ENCODE measurements around the gene MYO1A. TPM values are rescaled to one million over a fixed set of nuclear protein-coding genes. Genes with fewer than 3 reads are reported as not detected.

MYO1A gene
- total RNA-seq, 2 donors from 2014 or later = 0.09 to 0.13 TPM

GRCh38 chr12:57004651-57005050 lies 45.3 kb downstream of the MYO1A start:
- intact Hi-C loops (cut with DNase I) = loop anchor here in 1 of 2 donors (5.0 kb wide), 1 partner anchor 247 kb away; no protein-coding TSS in a partner anchor
- DNase-seq = no peak
- ATAC-seq = no peak

GRCh38 chr12:57003395-57003794 lies 46.5 kb downstream of the MYO1A start:
- no peak for ATAC-seq
- intact Hi-C loops (cut with DNase I) = loop anchor here in 1 of 2 donors (5.0 kb wide), 1 partner anchor 246 kb away; no protein-coding TSS in a partner anchor
- no peak for DNase-seq

- DNase-seq (peak; percentile 78), ATAC-seq (peak; percentile 43 to 57)
- intact Hi-C loops (cut with DNase I) = loop anchor here in 1 of 2 donors (5.0 kb wide), 1 partner anchor 244 kb away; no protein-coding TSS in a partner anchor
These were observed 48.5 kb downstream of the MYO1A start for GRCh38 chr12:57001448-57001906.

GRCh38 chr12:57000393-57000792 lies 49.5 kb downstream of the MYO1A start:
- DNase-seq (no peak), ATAC-seq (no peak)
- intact Hi-C loops (cut with DNase I) = loop anchor here in 1 of 2 donors (5.0 kb wide), 1 partner anchor 243 kb away; no protein-coding TSS in a partner anchor

- intact Hi-C loops (cut with DNase I) = no loop called here
These were observed 50.5 kb downstream of the MYO1A start for GRCh38 chr12:56999456-56999855.

GRCh38 chr12:56998981-56999380 lies 50.9 kb downstream of the MYO1A start:
- no peak for ATAC-seq
- intact Hi-C loops (cut with DNase I) = no loop called here
- no peak for DNase-seq

More at GRCh38 chr12:56999456-56999855, 50.5 kb downstream of the MYO1A start:
- DNase-seq (no peak), ATAC-seq (no peak)

GRCh38 chr12:56998316-56998715 lies 51.6 kb downstream of the MYO1A start:
- intact Hi-C loops (cut with DNase I) = no loop called here
- no peak for ATAC-seq

GRCh38 chr12:56996793-56997545 lies 53.0 kb downstream of the MYO1A start:
- DNase-seq (no peak), ATAC-seq (peak; percentile 5 to 32)
- intact Hi-C loops (cut with DNase I) = no loop called here

More at GRCh38 chr12:56998316-56998715, 51.6 kb downstream of the MYO1A start:
- no peak for DNase-seq

GRCh38 chr12:56995930-56996496 lies 53.9 kb downstream of the MYO1A start:
- no peak for ATAC-seq
- no peak for DNase-seq
- intact Hi-C loops (cut with DNase I) = no loop called here

GRCh38 chr12:56995201-56995929 lies 54.6 kb downstream of the MYO1A start:
- DNase-seq (no peak), ATAC-seq (no peak)
- intact Hi-C loops (cut with DNase I) = no loop called here

- DNase-seq = no peak
- intact Hi-C loops (cut with DNase I) = no loop called here
- no peak for ATAC-seq
These were observed 55.6 kb downstream of the MYO1A start for GRCh38 chr12:56994231-56994746.

GRCh38 chr12:56993346-56993745 lies 56.6 kb downstream of the MYO1A start:
- intact Hi-C loops (cut with DNase I) = no loop called here

GRCh38 chr12:56991319-56992246 lies 58.3 kb downstream of the MYO1A start:
- intact Hi-C loops (cut with DNase I) = no loop called here
- DNase-seq (peak; percentile 65), ATAC-seq (peak; percentile 64 to 76)

More at GRCh38 chr12:56993346-56993745, 56.6 kb downstream of the MYO1A start:
- ATAC-seq = no peak
- no peak for DNase-seq

GRCh38 chr12:56990648-56991318 lies 59.1 kb downstream of the MYO1A start:
- intact Hi-C loops (cut with DNase I) = no loop called here
- peak in 1 of 2 donors; percentile 13 for ATAC-seq
- DNase-seq = no peak

GRCh38 chr12:56989861-56990610 lies 59.9 kb downstream of the MYO1A start:
- no peak for DNase-seq
- intact Hi-C loops (cut with DNase I) = loop anchor here (5.0 to 10.0 kb wide), 2 partner anchors 155 to 228 kb away; partner anchors contain the start of gene HSD17B6 (in 1 of the 2)
- ATAC-seq = no peak

GRCh38 chr12:56988207-56988739 lies 61.7 kb downstream of the MYO1A start:
- intact Hi-C loops (cut with DNase I) = loop anchor here (5.0 to 10.0 kb wide), 2 partner anchors 153 to 226 kb away; partner anchors contain the start of gene HSD17B6 (in 1 of the 2)
- ATAC-seq (peak; percentile 69 to 85), DNase-seq (peak; percentile 53)
